ENCODE results near the gene JUNB. TPM values are rescaled to one million over a fixed set of nuclear protein-coding genes. Genes with fewer than 3 reads are reported as not detected.

JUNB gene
- polyA plus RNA-seq, 2 of the 4 experiments (the other 2 are of a cell fraction), result 55.6 to 94.7 TPM

DNA sequence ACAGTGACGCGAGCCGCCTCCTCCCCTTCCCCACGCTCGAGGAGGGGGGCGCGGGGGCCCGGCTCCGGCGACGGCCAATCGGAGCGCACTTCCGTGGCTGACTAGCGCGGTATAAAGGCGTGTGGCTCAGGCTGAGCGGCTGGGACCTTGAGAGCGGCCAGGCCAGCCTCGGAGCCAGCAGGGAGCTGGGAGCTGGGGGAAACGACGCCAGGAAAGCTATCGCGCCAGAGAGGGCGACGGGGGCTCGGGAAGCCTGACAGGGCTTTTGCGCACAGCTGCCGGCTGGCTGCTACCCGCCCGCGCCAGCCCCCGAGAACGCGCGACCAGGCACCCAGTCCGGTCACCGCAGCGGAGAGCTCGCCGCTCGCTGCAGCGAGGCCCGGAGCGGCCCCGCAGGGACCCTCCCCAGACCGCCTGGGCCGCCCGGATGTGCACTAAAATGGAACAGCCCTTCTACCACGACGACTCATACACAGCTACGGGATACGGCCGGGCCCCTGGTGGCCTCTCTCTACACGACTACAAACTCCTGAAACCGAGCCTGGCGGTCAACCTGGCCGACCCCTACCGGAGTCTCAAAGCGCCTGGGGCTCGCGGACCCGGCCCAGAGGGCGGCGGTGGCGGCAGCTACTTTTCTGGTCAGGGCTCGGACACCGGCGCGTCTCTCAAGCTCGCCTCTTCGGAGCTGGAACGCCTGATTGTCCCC lies at the start of gene JUNB (continued):
- peak; percentile 74; the same call in 1 of the 2 replicates for TF ChIP-seq GATA3 (IDR thresholded peaks at IDR 0.05; ENCODE audit: borderline replicate concordance)
- no peak for TF ChIP-seq CBX8 (IDR thresholded peaks at IDR 0.05)
- peak; percentile 80 for TF ChIP-seq HOXA7 (CRISPR knock-in tag; IDR thresholded peaks at IDR 0.05)
- TF ChIP-seq, protein P1, sequence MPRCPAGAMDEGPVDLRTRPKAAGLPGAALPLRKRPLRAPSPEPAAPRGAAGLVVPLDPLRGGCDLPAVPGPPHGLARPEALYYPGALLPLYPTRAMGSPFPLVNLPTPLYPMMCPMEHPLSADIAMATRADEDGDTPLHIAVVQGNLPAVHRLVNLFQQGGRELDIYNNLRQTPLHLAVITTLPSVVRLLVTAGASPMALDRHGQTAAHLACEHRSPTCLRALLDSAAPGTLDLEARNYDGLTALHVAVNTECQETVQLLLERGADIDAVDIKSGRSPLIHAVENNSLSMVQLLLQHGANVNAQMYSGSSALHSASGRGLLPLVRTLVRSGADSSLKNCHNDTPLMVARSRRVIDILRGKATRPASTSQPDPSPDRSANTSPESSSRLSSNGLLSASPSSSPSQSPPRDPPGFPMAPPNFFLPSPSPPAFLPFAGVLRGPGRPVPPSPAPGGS (IDR thresholded peaks at IDR 0.05), result peak; percentile 97
- TF ChIP-seq, protein P2, sequence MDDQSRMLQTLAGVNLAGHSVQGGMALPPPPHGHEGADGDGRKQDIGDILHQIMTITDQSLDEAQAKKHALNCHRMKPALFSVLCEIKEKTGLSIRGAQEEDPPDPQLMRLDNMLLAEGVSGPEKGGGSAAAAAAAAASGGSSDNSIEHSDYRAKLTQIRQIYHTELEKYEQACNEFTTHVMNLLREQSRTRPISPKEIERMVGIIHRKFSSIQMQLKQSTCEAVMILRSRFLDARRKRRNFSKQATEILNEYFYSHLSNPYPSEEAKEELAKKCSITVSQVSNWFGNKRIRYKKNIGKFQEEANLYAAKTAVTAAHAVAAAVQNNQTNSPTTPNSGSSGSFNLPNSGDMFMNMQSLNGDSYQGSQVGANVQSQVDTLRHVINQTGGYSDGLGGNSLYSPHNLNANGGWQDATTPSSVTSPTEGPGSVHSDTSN (IDR thresholded peaks at IDR 0.05), result peak; percentile 83
- TF ChIP-seq, protein P3, sequence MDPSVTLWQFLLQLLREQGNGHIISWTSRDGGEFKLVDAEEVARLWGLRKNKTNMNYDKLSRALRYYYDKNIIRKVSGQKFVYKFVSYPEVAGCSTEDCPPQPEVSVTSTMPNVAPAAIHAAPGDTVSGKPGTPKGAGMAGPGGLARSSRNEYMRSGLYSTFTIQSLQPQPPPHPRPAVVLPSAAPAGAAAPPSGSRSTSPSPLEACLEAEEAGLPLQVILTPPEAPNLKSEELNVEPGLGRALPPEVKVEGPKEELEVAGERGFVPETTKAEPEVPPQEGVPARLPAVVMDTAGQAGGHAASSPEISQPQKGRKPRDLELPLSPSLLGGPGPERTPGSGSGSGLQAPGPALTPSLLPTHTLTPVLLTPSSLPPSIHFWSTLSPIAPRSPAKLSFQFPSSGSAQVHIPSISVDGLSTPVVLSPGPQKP (IDR thresholded peaks at IDR 0.05; ENCODE audit: low read depth, low read length), result no peak
- TF ChIP-seq BHLHE40 (IDR thresholded peaks at IDR 0.05; ENCODE audit: low read depth, low read length), result no peak
- TF ChIP-seq, protein P4, sequence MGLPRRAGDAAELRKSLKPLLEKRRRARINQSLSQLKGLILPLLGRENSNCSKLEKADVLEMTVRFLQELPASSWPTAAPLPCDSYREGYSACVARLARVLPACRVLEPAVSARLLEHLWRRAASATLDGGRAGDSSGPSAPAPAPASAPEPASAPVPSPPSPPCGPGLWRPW (IDR thresholded peaks at IDR 0.05), result no peak
- TF ChIP-seq, protein P5, sequence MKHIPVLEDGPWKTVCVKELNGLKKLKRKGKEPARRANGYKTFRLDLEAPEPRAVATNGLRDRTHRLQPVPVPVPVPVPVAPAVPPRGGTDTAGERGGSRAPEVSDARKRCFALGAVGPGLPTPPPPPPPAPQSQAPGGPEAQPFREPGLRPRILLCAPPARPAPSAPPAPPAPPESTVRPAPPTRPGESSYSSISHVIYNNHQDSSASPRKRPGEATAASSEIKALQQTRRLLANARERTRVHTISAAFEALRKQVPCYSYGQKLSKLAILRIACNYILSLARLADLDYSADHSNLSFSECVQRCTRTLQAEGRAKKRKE (CRISPR knock-in tag; IDR thresholded peaks at IDR 0.05; ENCODE audit: low read depth), result no peak
- TF ChIP-seq CBX2 (IDR thresholded peaks at IDR 0.05; ENCODE audit: borderline replicate concordance, low read depth), result no peak
- TF ChIP-seq FOXS1 (CRISPR knock-in tag; IDR thresholded peaks at IDR 0.05), result no peak
- TF ChIP-seq, protein P6, sequence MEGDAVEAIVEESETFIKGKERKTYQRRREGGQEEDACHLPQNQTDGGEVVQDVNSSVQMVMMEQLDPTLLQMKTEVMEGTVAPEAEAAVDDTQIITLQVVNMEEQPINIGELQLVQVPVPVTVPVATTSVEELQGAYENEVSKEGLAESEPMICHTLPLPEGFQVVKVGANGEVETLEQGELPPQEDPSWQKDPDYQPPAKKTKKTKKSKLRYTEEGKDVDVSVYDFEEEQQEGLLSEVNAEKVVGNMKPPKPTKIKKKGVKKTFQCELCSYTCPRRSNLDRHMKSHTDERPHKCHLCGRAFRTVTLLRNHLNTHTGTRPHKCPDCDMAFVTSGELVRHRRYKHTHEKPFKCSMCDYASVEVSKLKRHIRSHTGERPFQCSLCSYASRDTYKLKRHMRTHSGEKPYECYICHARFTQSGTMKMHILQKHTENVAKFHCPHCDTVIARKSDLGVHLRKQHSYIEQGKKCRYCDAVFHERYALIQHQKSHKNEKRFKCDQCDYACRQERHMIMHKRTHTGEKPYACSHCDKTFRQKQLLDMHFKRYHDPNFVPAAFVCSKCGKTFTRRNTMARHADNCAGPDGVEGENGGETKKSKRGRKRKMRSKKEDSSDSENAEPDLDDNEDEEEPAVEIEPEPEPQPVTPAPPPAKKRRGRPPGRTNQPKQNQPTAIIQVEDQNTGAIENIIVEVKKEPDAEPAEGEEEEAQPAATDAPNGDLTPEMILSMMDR (IDR thresholded peaks at IDR 0.05), result no peak
- TF ChIP-seq CEBPB (IDR thresholded peaks at IDR 0.05), result no peak
- TF ChIP-seq KDM1A (IDR thresholded peaks at IDR 0.05; ENCODE audit: low read depth), result no peak
- TF ChIP-seq EP300 (IDR thresholded peaks at IDR 0.05), result no peak; a peak in 1 of 5 replicates
- TF ChIP-seq FOSL2 (IDR thresholded peaks at IDR 0.05), result no peak
- TF ChIP-seq FOSL2 (CRISPR knock-in tag; IDR thresholded peaks at IDR 0.05), result peak; percentile 43
- TF ChIP-seq HOXB5 (CRISPR knock-in tag; IDR thresholded peaks at IDR 0.05), result peak; percentile 39; the same call in 1 of the 2 replicates
- peak; percentile 85 for TF ChIP-seq MAZ (IDR thresholded peaks at IDR 0.05; ENCODE audit: borderline replicate concordance, low read depth, low read length)
- TF ChIP-seq HEYL (CRISPR knock-in tag; IDR thresholded peaks at IDR 0.05), result no peak
- TF ChIP-seq, protein P7, sequence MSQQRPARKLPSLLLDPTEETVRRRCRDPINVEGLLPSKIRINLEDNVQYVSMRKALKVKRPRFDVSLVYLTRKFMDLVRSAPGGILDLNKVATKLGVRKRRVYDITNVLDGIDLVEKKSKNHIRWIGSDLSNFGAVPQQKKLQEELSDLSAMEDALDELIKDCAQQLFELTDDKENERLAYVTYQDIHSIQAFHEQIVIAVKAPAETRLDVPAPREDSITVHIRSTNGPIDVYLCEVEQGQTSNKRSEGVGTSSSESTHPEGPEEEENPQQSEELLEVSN (IDR thresholded peaks at IDR 0.05; ENCODE audit: borderline replicate concordance, low read depth), result no peak; the same call in 1 of the 2 replicates

Data from A549 (cell line).